HEK293T (cell line): Measurements from ENCODE around the gene SELENOS.

Experiments used
- CTCF ChIA-PET: fragments of 350-600 bp; formaldehyde crosslinking; extraction: SDS; loops from one replicate; lab custom pipeline; 2021; ENCODE audit warnings: antibody characterized with exemption, inconsistent platforms; lab: Yijun Ruan, JAX
- POLR2A ChIA-PET: fragments of 350-600 bp; formaldehyde crosslinking; extraction: SDS; loops from one replicate; lab custom pipeline; 2020; ENCODE audit warnings: antibody characterized with exemption, inconsistent platforms; lab: Yijun Ruan, JAX
- DNase-seq: peaks from one replicate; pipeline ENCODE4 v3.0.0; 2012; ENCODE audit warnings: mixed read lengths; ENCODE audit errors: extremely low spot score
- ARNT ChIP-seq: fragments of 450-650 bp; IDR thresholded peaks from 2 replicates; pipeline ENCODE4 v1.6.1; 2017; ENCODE audit warnings: mild to moderate bottlenecking
- BHLHE40 ChIP-seq: fragments of 450-650 bp; IDR thresholded peaks from 2 replicates; pipeline ENCODE4 v1.6.1; 2016; ENCODE audit warnings: mild to moderate bottlenecking, moderate library complexity, borderline replicate concordance
- CTBP1 ChIP-seq: fragments of 450-650 bp; IDR thresholded peaks from 2 replicates; pipeline ENCODE4 v1.6.1; 2016; ENCODE audit warnings: borderline replicate concordance
- ELF4 ChIP-seq: fragments of 450-650 bp; IDR thresholded peaks from 2 replicates; pipeline ENCODE4 v1.6.1; 2017; ENCODE audit warnings: antibody characterized with exemption
- FOXA1 ChIP-seq: fragments of 450-650 bp; IDR thresholded peaks from 2 replicates; pipeline ENCODE4 v1.6.1; 2016; ENCODE audit warnings: mild to moderate bottlenecking
- FOXK2 ChIP-seq: fragments of 450-650 bp; IDR thresholded peaks from 2 replicates; pipeline ENCODE4 v1.6.1; 2016; ENCODE audit warnings: mild to moderate bottlenecking
- FOXM1 ChIP-seq: fragments of 450-650 bp; IDR thresholded peaks from 2 replicates; pipeline ENCODE4 v1.6.1; 2017; ENCODE audit warnings: mild to moderate bottlenecking, borderline replicate concordance
- HDGF ChIP-seq: fragments of 450-650 bp; IDR thresholded peaks from 2 replicates; pipeline ENCODE4 v1.6.1; 2017; ENCODE audit warnings: antibody characterized with exemption, borderline replicate concordance
- L3MBTL2 ChIP-seq: fragments of 450-650 bp; conservative IDR thresholded peaks from 2 replicates; pipeline ENCODE4 v1.6.1; 2016; ENCODE audit warnings: mild to moderate bottlenecking
- LEF1 ChIP-seq: fragments of 450-650 bp; IDR thresholded peaks from 2 replicates; pipeline ENCODE4 v1.6.1; 2017; ENCODE audit warnings: mild to moderate bottlenecking, borderline replicate concordance
- NFRKB ChIP-seq: fragments of 450-650 bp; IDR thresholded peaks from 2 replicates; pipeline ENCODE4 v1.6.1; 2016; ENCODE audit warnings: mild to moderate bottlenecking, moderate library complexity
- SP1 ChIP-seq: fragments of 450-650 bp; IDR thresholded peaks from 2 replicates; pipeline ENCODE4 v1.6.1; 2017
- SUZ12 ChIP-seq: fragments of 450-650 bp; IDR thresholded peaks from 2 replicates; pipeline ENCODE4 v1.6.1; 2016; ENCODE audit warnings: mild to moderate bottlenecking
- TARDBP ChIP-seq: fragments of 450-650 bp; IDR thresholded peaks from 2 replicates; pipeline ENCODE4 v1.6.1; 2016
- ZNF384 ChIP-seq: fragments of 450-650 bp; IDR thresholded peaks from 2 replicates; pipeline ENCODE4 v1.6.1; 2016
- TF ChIP-seq, protein P1 (sequence below): fragments of 450-650 bp; IDR thresholded peaks from 2 replicates; pipeline ENCODE4 v1.6.1; 2016

The SELENOS gene

DNA sequence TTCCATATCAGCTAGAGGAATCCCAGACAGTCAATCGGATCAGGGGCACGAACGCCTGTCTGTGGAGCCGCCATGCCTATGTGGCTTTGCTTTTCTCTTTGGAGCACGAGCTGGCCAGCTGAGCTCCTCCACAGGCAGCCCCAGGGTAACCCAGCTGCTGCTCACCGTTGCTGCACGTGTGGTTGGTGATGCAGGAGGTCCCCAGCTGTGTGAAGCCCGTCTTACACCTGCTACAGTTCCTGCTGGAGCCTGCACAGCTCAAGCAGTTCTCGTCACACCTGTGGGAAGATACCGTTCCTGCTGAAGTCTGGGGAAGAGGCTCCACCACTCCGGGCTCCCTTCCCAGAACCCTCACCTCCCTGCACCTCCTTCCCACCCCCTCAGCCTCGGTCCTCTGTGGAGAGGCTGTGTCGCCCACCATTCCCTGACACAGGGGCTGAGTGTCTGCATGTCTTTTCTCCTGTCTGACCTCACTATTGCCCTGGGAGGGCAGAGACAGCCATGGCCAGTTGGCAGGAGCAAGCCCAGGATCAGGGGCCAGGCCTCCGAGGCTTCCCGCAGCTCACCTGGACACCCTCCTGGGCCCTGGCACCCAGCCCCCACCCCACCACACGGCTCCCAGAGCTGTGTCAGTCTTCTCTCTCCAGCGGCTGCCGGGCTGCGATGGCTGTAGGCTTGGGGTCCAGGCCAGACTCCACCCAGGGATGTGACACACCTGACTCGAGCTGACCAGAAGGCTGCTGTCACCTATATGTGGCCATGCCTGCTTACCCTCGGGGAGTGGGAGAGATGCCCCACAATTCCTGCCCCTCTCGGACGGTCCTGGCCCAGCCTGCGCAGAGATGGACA, 30.0 kb upstream of the SELENOS start:
- CTCF ChIA-PET: no interaction called here
- POLR2A ChIA-PET: interaction anchor here (1.4 kb wide), 1 partner anchor 13 kb away, joined by 4 read pairs; no protein-coding TSS in a partner anchor
- TF ChIP-seq, protein P1, sequence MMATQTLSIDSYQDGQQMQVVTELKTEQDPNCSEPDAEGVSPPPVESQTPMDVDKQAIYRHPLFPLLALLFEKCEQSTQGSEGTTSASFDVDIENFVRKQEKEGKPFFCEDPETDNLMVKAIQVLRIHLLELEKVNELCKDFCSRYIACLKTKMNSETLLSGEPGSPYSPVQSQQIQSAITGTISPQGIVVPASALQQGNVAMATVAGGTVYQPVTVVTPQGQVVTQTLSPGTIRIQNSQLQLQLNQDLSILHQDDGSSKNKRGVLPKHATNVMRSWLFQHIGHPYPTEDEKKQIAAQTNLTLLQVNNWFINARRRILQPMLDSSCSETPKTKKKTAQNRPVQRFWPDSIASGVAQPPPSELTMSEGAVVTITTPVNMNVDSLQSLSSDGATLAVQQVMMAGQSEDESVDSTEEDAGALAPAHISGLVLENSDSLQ: no peak
- no peak for DNase-seq

DNA sequence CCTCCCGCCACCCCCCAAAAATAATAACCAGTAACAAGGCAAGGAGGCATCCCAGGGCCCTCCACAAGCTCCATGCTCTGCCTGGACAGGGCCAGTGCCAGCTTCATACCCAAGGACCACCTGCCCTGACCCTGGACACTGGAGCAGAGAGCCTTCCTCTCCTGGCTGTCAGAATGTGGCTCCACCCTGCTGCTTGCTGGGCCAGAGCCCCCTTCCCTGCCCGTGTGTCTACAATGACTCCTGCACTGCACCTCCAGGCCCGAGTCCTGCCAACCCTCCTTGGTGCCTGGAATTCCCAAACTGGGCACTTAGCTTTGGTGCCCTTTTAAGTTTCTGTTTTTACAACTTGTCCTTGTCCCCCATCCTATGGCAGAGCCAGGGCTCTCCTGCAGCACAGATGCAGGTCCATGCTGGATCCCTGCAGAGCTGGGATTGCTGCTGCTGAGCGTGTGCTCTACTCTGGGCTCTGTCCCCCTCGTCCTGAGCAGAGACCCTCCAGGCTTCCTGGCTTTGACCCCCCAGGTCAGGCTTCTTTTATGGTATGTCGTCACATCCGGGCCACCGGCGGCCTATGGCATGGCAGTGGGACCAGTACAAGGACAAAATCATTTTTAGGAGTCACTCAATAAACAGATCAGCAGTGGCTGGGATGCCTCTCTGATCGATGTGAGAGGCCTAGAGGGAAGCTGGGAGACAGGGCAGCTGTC, 29.2 kb upstream of the SELENOS start:
- no peak for TF ChIP-seq SUZ12
- no peak for TF ChIP-seq HDGF
- TF ChIP-seq ELF4: no peak
- TF ChIP-seq SP1: no peak
- TF ChIP-seq, protein P1: no peak
- TF ChIP-seq LEF1: no peak
- TF ChIP-seq NFRKB: no peak
- no peak for TF ChIP-seq FOXK2
- no peak for TF ChIP-seq TARDBP
- no peak for DNase-seq
- CTCF ChIA-PET: no interaction called here
- POLR2A ChIA-PET: interaction anchor here (1.4 kb wide), 1 partner anchor 12 kb away, joined by 4 read pairs; no protein-coding TSS in a partner anchor

DNA sequence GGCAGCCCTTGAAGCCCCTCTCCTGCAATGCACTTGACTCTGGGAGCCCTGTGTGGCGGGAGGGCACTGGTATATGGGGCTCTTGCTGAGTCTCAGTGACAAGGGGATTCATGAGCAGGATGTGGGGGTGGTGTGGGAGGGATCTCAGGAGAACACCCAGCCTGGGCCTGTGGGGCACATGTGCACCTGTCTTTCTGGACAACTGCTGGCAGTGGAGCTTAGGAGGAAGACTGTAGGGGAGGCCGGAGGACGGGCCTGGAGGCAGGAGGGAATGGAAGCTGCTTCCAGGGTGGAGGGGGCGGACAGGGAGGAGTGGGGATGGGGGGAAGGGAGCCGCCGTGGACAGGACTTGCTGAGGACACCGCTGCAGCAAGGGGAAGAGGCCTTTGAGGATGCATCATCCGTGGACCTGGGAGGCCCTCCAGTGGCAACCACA, 28.6 kb upstream of the SELENOS start:
- TF ChIP-seq LEF1: no peak
- TF ChIP-seq ZNF384: no peak
- no peak for TF ChIP-seq TARDBP
- TF ChIP-seq ELF4: no peak
- no peak for TF ChIP-seq BHLHE40
- TF ChIP-seq HDGF: no peak
- no peak for TF ChIP-seq CTBP1
- TF ChIP-seq FOXM1: no peak
- no peak for TF ChIP-seq SP1
- no peak for TF ChIP-seq NFRKB
- no peak for TF ChIP-seq FOXA1
- DNase-seq: no peak
- ChIA-PET POLR2A (interaction anchor here (1.4 kb wide), 1 partner anchor 11 kb away, joined by 4 read pairs; no protein-coding TSS in a partner anchor), CTCF (no interaction called here)

DNA sequence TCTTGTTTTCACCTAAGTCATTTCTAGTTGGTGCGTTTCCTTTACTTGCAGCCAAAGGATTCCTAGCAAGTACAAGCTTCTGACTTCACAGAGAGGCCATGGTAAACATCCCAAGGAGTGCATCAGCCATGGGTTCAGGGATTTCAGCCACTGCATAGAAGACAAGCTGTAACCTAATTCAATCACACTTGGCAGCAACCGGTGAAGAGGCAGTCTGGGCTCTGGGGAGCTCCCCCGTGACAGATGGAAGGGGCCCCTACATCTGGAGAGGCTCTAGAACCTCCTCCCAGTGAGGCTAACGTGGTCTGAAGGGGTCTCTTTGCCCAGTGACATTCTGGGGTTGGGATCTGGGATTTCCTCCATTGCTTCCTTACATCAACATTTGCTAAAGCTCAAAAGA, 26.1 kb upstream of the SELENOS start:
- no peak for TF ChIP-seq ARNT
- ChIA-PET CTCF (interaction anchor here (1.2 kb wide), 1 partner anchor 338 kb away, joined by 3 read pairs; no protein-coding TSS in a partner anchor), POLR2A (no interaction called here)
- no peak for DNase-seq

DNA sequence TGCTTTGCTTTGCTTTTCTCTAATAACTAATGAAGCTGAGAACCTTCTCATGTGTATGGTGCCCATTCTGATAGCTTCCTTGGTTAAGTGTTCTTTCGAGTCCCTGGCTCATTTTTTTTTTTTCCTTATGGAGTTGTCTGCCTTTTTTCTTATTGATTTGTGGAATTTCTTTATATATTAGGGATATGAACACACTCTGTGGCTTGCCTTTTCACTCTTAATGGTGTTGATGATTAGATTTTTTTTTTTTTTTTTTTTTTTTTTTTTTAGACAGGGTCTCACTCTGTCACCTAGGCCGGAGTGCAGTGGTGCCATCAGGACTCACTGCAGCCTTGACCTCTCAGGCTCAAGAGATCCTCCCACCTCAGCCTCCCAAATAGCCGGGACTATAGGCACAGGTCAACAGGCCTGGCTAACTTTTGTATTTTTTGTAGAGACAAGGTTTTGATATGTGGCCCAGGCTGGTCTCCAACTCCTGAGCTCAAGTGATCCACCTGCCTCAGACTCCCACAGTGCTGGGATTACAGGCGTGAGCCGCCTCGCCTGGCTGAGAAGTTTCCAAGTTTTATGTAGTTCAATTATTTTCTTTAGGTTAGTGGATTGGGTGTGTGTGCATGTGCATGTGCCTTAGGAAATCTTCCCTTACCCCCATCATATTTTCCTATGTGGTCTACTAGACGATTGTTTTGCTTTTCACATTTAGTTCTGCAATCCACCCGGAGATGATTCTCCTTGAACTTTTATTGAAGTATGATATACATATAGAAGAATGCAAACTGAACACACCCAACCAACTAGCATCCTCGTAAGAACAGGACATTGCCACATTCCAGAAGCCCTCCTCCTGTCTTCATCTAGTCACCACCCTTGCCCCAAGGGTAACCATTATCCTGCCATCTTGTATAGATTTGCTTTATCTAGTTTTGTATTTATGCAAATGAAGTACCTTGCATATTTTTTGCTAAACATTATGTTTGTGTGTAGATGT, 19.4 kb upstream of the SELENOS start:
- DNase-seq: no peak
- ChIA-PET CTCF (interaction anchor here (0.6 to 0.8 kb wide), 3 partner anchors 256 to 345 kb away, joined by 3 read pairs; no protein-coding TSS in a partner anchor), POLR2A (interaction anchor here (2.3 to 3.0 kb wide), 2 partner anchors 205 to 346 kb away, joined by 5 to 15 read pairs; no protein-coding TSS in a partner anchor)
- no peak for TF ChIP-seq SP1
- 0 out of 2 replicates have a peak, but pooled peaks have one; percentile 30 for TF ChIP-seq ZNF384

DNA sequence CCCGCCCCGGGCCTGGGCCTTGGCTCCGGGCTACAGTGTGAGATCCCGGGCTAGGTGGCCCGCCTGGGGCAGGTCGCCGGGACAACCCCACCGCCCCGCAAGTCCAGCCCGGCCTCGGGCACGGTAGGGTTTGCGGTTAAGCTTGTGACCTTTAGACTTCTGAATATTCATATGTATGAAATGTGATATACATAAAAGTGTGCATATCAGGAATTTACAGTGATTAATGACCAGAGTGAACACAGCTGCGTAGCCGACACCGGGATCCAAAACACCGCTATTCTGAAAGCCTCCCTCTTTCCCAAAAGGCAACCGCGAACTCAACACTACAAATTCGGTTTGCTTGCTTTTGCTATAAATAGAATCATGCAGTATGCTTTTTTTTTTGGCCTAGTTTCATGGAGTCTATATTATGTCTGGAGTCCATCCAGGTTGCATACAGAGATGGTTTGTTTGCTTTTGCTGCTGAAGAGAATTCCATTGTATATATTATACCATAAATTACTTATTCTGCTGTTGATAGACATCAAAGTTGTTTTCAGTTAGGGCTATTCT, 18.4 kb upstream of the SELENOS start:
- TF ChIP-seq ELF4 (no peak), CTBP1 (no peak), LEF1 (no peak), L3MBTL2 (no peak), FOXA1 (no peak), ARNT (no peak)
- TF ChIP-seq, protein P1: peak; percentile 73
- ChIA-PET CTCF (no interaction called here), POLR2A (interaction anchor here (0.8 to 3.0 kb wide), 5 partner anchors 18 to 347 kb away, joined by 4 to 15 read pairs (median 5); no protein-coding TSS in a partner anchor)
- peak; percentile 54 for DNase-seq
